ENCODE data around the gene SP4.

DNA sequence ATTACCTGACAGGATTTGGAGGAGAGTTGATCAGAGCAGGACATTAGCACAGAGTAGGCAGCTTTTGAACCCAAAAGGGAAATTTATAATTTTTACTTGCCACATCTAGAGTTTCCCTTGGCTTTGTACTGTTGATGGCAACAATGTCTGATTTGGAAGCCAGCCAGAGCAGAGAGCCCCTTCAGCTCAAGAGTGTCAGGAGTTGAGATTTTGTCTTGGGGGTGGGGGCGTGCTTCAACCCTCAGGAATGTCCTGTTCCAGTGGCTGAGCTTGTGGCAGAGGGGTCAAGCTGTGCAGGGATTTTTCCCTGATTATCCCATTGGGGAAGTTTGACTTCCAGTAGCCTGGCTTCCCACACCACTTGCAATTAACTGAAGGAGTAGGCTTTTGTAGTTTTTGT is 27.0 kb downstream of the SP4 start:
- TF ChIP-seq, protein P1, sequence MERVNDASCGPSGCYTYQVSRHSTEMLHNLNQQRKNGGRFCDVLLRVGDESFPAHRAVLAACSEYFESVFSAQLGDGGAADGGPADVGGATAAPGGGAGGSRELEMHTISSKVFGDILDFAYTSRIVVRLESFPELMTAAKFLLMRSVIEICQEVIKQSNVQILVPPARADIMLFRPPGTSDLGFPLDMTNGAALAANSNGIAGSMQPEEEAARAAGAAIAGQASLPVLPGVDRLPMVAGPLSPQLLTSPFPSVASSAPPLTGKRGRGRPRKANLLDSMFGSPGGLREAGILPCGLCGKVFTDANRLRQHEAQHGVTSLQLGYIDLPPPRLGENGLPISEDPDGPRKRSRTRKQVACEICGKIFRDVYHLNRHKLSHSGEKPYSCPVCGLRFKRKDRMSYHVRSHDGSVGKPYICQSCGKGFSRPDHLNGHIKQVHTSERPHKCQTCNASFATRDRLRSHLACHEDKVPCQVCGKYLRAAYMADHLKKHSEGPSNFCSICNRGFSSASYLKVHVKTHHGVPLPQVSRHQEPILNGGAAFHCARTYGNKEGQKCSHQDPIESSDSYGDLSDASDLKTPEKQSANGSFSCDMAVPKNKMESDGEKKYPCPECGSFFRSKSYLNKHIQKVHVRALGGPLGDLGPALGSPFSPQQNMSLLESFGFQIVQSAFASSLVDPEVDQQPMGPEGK (CRISPR knock-in tag; IDR thresholded peaks at IDR 0.05; ENCODE audit: borderline replicate concordance) = no peak
- TF ChIP-seq SNAI2 (CRISPR knock-in tag; IDR thresholded peaks at IDR 0.05) (no peak), ZFP30 (CRISPR knock-in tag; IDR thresholded peaks at IDR 0.05) (no peak), ZFP3 (CRISPR knock-in tag; IDR thresholded peaks at IDR 0.05) (no peak)
- TF ChIP-seq, protein P2, sequence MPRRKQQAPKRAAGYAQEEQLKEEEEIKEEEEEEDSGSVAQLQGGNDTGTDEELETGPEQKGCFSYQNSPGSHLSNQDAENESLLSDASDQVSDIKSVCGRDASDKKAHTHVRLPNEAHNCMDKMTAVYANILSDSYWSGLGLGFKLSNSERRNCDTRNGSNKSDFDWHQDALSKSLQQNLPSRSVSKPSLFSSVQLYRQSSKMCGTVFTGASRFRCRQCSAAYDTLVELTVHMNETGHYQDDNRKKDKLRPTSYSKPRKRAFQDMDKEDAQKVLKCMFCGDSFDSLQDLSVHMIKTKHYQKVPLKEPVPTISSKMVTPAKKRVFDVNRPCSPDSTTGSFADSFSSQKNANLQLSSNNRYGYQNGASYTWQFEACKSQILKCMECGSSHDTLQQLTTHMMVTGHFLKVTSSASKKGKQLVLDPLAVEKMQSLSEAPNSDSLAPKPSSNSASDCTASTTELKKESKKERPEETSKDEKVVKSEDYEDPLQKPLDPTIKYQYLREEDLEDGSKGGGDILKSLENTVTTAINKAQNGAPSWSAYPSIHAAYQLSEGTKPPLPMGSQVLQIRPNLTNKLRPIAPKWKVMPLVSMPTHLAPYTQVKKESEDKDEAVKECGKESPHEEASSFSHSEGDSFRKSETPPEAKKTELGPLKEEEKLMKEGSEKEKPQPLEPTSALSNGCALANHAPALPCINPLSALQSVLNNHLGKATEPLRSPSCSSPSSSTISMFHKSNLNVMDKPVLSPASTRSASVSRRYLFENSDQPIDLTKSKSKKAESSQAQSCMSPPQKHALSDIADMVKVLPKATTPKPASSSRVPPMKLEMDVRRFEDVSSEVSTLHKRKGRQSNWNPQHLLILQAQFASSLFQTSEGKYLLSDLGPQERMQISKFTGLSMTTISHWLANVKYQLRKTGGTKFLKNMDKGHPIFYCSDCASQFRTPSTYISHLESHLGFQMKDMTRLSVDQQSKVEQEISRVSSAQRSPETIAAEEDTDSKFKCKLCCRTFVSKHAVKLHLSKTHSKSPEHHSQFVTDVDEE (CRISPR knock-in tag; IDR thresholded peaks at IDR 0.05) = no peak
- TF ChIP-seq, protein P3, sequence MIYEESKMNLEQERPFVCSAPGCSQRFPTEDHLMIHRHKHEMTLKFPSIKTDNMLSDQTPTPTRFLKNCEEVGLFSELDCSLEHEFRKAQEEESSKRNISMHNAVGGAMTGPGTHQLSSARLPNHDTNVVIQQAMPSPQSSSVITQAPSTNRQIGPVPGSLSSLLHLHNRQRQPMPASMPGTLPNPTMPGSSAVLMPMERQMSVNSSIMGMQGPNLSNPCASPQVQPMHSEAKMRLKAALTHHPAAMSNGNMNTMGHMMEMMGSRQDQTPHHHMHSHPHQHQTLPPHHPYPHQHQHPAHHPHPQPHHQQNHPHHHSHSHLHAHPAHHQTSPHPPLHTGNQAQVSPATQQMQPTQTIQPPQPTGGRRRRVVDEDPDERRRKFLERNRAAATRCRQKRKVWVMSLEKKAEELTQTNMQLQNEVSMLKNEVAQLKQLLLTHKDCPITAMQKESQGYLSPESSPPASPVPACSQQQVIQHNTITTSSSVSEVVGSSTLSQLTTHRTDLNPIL (CRISPR knock-in tag; IDR thresholded peaks at IDR 0.05; ENCODE audit: low read depth) = no peak
- TF ChIP-seq, protein P4, sequence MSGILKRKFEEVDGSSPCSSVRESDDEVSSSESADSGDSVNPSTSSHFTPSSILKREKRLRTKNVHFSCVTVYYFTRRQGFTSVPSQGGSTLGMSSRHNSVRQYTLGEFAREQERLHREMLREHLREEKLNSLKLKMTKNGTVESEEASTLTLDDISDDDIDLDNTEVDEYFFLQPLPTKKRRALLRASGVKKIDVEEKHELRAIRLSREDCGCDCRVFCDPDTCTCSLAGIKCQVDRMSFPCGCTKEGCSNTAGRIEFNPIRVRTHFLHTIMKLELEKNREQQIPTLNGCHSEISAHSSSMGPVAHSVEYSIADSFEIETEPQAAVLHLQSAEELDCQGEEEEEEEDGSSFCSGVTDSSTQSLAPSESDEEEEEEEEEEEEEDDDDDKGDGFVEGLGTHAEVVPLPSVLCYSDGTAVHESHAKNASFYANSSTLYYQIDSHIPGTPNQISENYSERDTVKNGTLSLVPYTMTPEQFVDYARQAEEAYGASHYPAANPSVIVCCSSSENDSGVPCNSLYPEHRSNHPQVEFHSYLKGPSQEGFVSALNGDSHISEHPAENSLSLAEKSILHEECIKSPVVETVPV (CRISPR knock-in tag; IDR thresholded peaks at IDR 0.05) = no peak

Measured in SK-N-SH treated with all-trans-retinoic acid at 6 μM for 48 hours (cell line).